Endothelial cell of umbilical vein (primary cell): ENCODE results near the gene PRKCQ.

ENCODE experiments used
- CTCF ChIP-seq, 2 donors: IDR thresholded peaks; 1 replicate in 1 of 2; 2 replicates in 1 of 2; pipeline ENCODE4 v1.5.1; 2011; ENCODE audit warnings: low read length in 2 of 2, mild to moderate bottlenecking in 2 of 2, moderate library complexity in 2 of 2, control low read depth in 1 of 2, inconsistent platforms in 1 of 2, low read depth in 1 of 2; ENCODE audit not compliant: insufficient read depth in 1 of 2; ENCODE audit errors: extremely low read depth in 1 of 2
- EZH2 ChIP-seq: IDR thresholded peaks from 2 replicates; pipeline ENCODE4 v1.6.1; 2012; ENCODE audit warnings: borderline replicate concordance, low read depth, mild to moderate bottlenecking, moderate library complexity, low read length, inconsistent platforms; ENCODE audit not compliant: severe bottlenecking
- FOS ChIP-seq: IDR thresholded peaks from 2 replicates; pipeline ENCODE4 v1.6.1; 2011; ENCODE audit warnings: mild to moderate bottlenecking, low read length, moderate library complexity, borderline replicate concordance; ENCODE audit not compliant: insufficient read depth
- GATA2 ChIP-seq: IDR thresholded peaks from 2 replicates; pipeline ENCODE4 v1.7.0; 2011; ENCODE audit warnings: low read depth, mild to moderate bottlenecking, moderate library complexity, mixed read lengths, low read length; ENCODE audit not compliant: insufficient read length, insufficient read depth
- JUN ChIP-seq: IDR thresholded peaks from 2 replicates; pipeline ENCODE4 v1.6.1; 2011; ENCODE audit warnings: borderline replicate concordance, low read depth; ENCODE audit not compliant: insufficient read length, insufficient read depth
- MAX ChIP-seq: IDR thresholded peaks from 2 replicates; pipeline ENCODE4 v1.6.1; 2011; ENCODE audit not compliant: insufficient read depth, insufficient read length
- POLR2A ChIP-seq: IDR thresholded peaks from 2 replicates; pipeline ENCODE4 v1.6.1; 2012; ENCODE audit warnings: low read depth, mild to moderate bottlenecking, control low read depth, low read length
- POLR2AphosphoS5 ChIP-seq: IDR thresholded peaks from 2 replicates; pipeline ENCODE4 v1.6.1; 2012; ENCODE audit warnings: low read depth, mild to moderate bottlenecking, control low read depth, low read length, moderate library complexity; ENCODE audit not compliant: insufficient read depth

GRCh38 chr10:6607778-6608177 lies 27.7 kb upstream of the PRKCQ start:
- TF ChIP-seq POLR2A (no peak), CTCF (IDR thresholded peaks at IDR 0.05; ENCODE audit: extremely low read depth in 1 of 2, insufficient read depth in 1 of 2, low read depth in 1 of 2, low read length in 2 of 2) (no peak), POLR2AphosphoS5 (no peak), EZH2 (no peak), FOS (no peak), MAX (no peak), JUN (no peak), GATA2 (no peak)
